HG02571 (cell line): ENCODE results near the gene PRDM2.
A peak's percentile ranks its signal among the peaks of the same experiment; 100 is the strongest.
"Not testable (repeated sequence)": the region's sequence is repeated elsewhere in the genome, so short reads cannot be mapped to it uniquely, and the experiment has no call there.

Experiments used
- ATAC-seq: cut with Tn5 transposase; IDR thresholded peaks from one replicate; pipeline ENCODE4 v1.9.1; 2021; ENCODE audit warnings: mild to moderate bottlenecking, moderate library complexity; ENCODE audit not compliant: unreplicated experiment

Gene PRDM2

DNA sequence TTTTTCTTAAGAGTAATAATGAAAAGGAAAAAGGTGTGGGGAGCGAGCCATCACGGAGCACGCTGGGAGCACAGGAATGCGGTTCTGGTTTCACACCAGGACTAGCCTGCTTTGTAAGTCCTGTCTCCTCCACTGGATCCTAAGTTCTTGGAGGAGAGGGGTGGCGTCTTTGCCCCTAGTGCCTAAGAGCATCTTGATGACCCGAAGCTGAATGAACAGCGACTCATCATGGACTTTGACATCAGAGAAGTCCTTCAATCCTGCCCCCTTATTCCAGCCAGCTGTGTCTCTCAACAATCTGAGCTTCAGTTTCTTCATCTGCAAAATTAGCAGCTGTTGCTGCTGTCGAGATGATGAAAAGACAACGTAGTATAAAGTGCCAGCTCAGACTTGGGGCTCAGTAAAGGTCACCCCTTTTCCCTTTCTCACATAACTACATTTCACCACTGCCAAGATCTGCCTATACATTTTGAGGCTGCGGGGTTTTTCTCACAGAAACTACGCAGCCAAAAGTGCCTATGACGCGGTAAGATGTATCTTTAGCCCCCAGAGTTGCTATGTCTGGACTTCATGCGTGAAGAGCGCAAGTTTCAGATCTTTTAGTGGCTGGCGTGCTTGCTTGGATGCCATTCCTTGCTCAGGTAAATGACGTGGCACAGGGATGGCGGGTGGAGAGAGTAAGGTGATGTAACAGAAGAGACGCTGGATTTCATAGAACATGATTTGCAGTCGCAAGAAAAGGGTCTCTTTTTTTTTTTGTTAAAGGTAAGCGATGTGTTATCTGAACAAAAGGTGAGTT lies 4.9 kb upstream of the PRDM2 start:
- ATAC-seq = no peak

- no peak for ATAC-seq
Measured at GRCh38 chr1:13697738-13698137, 2.2 kb upstream of the PRDM2 start.

GRCh38 chr1:13699510-13699909 lies 478 bp upstream of the PRDM2 start:
- ATAC-seq = no peak

DNA sequence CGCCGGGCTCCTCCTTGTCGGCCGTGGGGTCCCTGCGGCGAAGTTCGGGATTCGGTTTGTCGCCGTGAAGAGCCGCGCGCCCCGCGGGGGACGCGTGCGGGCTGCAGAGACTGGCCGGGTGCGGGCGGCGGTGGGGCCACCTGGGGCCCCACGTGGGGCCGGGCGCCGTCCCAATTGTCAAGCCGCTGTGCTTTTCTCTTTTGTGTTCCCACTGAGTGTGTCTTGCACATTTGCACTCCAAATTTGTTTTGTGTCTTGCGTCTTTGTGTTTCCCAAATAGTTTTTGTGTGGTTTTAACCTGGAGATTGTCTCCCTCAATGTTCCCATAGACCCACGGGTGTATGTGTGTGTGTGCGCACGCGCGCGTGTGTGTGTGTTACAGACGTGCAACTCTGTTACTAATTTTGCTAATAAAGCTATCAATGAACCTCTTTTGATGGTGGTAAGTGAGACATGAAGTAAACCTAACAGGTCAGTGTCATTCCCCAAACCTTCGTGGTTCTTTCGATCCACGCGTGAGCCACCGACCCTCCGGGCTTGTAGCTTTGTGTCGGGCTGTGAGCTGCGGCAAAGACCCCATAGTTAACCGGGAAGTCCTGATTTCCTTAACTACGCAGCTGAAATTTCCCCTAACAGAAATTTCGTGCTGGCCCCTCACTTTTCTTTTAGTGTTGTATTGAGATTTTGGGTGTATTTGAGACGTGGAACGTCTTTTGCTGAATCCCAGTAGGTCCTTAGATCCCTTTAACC lies 708 bp downstream of the PRDM2 start:
- ATAC-seq = peak; percentile 37

DNA sequence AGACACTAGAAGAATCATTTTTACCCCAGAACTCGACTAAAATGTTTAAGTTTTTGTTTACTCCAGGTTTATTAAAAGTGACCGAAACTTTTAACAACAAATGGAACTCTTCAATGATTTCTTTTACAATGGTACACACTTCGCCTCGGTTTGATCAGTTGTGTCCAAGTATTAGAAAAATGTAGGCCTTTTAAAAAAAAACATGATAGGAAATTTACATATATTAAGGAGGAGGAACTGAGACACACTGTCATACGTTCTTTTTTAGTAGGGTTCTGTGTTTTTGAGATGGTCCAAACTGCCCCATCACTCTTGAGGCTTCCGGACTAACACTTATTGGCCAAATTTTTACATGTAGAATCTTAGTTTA lies 1.3 kb downstream of the PRDM2 start:
- no peak for ATAC-seq

DNA sequence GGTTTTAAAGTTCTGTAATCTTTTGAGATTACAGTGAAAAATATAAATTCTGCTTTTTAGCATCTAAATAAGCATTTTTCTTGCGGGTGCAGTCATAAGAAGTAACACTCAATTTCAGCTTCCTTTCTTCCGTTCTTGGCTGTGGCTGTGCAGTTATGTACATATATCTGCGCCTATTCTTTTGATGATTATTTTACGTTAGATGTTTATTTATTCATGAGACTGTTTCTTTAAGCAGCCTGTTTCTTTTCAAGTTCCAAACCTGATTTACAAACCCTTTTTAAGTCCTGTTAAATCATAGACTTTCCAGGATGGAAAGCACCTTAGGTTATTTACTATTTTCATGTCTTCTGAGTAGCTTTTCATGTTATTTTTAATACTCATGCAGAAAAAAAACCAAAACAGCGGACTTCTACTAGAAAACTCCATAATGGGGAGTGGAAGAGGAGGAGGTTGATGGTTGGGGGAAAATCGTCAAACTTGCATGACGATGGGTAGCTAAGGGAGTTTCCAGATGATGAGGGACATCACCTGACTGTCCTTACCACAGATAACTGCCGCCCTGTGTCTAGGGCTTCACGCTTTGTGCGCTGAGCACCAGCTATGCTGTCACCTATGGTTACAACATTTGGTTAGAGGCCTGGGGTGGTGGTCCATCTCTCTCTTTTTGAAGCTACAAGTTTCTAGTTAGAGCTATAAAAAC lies 2.6 kb downstream of the PRDM2 start:
- peak; percentile 58 for ATAC-seq

GRCh38 chr1:13703128-13703513 lies 3.1 kb downstream of the PRDM2 start:
- ATAC-seq = no peak

DNA sequence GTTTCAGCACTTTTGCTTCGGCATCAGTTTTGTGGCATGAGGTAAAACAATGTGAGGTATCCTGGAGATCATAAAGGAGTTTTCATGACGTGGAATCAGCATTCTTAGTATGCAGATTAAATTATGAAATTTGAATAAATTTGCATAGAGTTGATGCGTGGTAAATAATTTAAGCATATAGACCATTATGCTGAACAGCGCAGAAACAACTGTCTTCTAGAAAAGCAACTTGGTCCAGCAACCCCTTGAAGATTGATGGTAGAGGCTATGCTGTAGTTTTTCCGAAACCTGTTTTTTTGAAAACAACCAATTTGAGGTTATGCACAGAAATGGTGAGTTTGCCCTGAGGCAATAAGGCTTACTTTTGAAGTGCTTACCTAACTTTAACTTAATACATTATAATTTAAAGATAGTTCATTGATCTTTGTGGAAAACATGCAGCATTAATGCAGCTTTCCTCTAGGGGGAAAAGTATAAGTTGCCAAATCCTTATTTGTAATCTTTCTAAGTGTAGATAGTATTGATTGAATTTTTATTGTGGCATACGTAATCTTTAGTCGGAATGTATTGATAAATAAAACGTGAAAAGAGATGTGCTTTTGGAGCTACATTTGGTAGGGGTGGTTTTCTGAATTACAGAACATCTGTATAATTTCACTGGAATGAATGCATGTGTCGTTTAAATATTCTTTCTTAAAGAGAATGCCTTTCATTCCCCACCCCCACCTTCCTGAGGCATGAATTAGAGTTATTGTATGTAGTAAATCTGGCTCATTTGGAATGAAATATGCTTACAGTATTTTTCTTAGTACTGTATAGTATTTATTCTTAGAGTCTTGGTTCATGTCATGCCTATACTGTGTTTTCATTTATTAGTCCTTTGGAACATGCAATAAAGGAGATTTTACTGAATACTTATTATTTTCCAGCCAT lies 3.8 kb downstream of the PRDM2 start:
- no peak for ATAC-seq

DNA sequence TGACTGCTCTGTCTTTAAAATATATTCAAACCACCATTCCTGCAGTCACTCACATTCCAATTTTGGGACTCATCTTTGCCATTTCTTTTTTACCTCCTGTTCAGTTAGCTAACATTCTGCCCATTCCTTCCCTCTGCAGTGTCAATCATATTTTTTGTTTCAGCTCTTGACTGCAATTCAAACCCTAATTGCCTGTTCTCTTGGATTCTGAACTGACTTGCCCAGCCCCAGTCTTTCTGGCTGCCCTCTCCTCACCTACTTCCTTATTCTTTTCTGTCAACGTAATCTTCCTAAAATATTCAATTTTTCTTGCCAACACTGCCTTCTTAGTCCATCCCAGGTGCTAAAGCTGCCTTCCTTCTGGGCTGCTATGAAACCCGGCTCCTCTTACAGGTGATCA lies 6.1 kb downstream of the PRDM2 start:
- ATAC-seq = no peak

GRCh38 chr1:13707164-13707563 lies 7.2 kb downstream of the PRDM2 start:
- ATAC-seq = no peak

DNA sequence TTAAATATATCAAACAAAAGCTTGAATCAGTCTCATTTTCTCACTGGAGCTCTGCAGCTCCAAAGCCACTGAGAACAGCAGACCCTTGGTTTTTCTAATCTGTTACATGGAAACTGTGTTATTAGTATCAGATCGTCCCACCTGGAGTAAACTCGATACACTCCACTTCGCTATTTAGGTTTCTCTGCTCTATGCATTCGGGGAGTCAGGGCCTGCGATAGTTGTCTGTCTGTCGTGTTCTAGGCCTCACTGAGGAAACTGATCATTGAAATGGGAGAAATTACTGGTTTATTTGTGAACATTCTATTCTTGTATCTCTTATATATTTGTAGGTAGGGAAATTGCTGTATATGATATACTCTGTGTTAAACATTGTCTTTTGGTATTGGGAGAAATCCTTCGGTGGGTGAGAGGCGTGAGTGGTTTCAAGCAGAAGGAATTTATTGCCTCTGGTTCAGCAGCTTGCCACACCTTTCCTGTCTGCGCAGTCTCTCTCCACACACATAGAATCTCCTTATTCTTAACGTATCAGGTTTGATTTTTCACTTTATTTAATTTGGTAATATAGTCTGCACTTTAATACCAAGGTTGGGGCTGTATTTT lies 8.5 kb downstream of the PRDM2 start:
- ATAC-seq = no peak

DNA sequence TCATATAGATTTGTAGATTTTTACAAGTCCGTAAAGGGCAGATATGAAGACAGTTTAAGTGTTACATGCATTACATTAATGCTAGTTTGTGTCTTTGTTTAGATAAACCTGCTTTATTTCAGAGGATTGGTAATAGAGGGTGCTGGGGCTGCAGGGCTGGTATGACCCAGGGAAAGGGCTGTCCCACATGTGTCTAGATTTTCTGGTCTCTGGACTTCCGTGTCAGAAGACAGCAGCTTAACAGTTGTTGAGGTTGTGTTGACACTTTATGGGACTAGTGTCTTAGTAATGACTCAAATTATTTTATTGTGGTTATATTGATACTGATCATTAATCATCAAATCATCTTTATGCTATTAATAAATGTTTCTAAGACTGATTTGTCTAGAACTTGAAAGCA lies 10.1 kb downstream of the PRDM2 start:
- ATAC-seq = no peak

GRCh38 chr1:13714851-13715250 lies 14.9 kb downstream of the PRDM2 start:
- no peak for ATAC-seq

DNA sequence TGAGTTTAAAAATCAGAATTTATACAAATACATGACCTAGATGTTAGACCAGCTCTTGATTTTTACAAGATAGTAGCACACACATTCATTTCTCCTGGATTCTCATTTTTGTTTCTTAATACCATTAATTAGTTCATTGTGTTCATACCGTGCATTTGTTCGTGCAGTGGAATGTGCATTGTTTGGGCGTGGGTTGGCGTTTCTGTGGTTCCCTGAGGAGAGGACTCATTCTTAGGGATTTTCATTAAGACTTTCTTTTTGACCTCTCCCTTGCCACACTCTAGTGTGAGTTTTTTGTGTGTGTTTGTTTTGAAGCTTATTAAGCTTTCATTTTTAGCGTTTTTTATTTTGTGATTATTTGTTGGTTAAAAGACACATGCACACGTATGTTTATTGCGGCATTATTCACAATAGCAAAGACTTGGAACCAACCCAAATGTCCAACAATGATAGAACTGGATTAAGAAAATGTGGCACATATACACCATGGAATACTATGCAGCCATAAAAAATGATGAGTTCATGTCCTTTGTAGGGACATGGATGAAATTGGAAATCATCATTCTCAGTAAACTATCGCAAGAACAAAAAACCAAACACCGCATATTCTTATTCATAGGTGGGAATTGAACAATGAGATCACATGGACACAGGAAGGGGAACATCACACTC lies 15.8 kb downstream of the PRDM2 start:
- not testable (repeated sequence) for ATAC-seq

GRCh38 chr1:13722808-13723360 lies 22.9 kb downstream of the PRDM2 start:
- no peak for ATAC-seq

- ATAC-seq = no peak
Measured at GRCh38 chr1:13723810-13724209, 23.8 kb downstream of the PRDM2 start.

GRCh38 chr1:13725714-13726175 lies 25.8 kb downstream of the PRDM2 start:
- ATAC-seq = no peak

DNA sequence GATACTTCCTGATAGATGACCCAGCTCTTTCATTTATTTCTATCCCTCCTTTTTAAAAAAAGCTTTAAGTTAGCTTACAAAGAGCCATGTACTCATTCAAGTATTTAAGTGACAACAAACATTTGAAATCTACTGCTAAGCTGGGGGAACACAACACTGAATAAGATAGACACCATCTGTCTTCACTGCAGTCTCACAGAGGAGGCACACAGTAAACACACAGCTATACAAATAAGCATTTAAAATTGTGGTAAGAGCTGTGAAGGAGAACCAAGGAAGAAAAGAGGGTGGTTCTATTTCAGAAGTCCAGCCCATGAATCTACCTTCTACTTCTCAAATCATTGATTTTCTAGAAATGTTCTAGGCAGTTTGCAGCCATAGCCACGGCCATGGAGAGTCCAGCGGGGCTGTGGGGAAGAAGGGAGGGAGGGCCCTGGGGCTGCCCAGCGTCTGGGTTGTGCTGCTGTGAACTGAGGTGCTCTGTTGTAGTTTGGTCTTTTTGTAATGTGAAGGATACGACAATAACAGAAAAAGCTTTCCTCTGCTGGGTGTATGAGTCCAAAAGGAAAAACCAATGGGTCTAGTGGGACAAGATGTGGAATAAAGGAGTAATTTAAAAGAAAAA lies 28.2 kb downstream of the PRDM2 start:
- ATAC-seq = no peak

- ATAC-seq = no peak
Measured at GRCh38 chr1:13730291-13730690, 30.3 kb downstream of the PRDM2 start.
